Brain microvascular endothelial cell (primary cell): ENCODE data around the gene TMTC1.

ENCODE experiments used
- DNase-seq: peaks from one replicate; pipeline ENCODE4 v3.0.0-alpha.2; 2020
- H3K27ac ChIP-seq: fragments of 250-450 bp; sonication (Bioruptor Pico); 2 replicates; pipeline ENCODE4 v1.5.1; 2020; ENCODE audit warnings: mild to moderate bottlenecking, moderate library complexity
- H3K27me3 ChIP-seq: fragments of 250-450 bp; sonication (Bioruptor Pico); replicated peaks from 2 replicates; pipeline ENCODE4 v1.5.1; 2020; ENCODE audit warnings: mild to moderate bottlenecking
- H3K36me3 ChIP-seq: fragments of 250-450 bp; sonication (Bioruptor Pico); replicated peaks from 2 replicates; pipeline ENCODE4 v1.5.1; 2020; ENCODE audit warnings: mild to moderate bottlenecking
- H3K4me3 ChIP-seq: 2 replicates; pipeline ENCODE4 v1.5.1; 2011; ENCODE audit warnings: low read depth, mild to moderate bottlenecking, control low read depth, low read length, moderate library complexity
- in situ Hi-C: cut with HindIII; loops from 2 replicates; pipeline ENCODE4 v1.10.0; 2017; ENCODE audit warnings: low sequenced_read_pairs, low pct_ligation_motif_present
- TF ChIP-seq, protein P1 (sequence below): IDR thresholded peaks from 2 replicates; pipeline ENCODE4 v1.5.1; 2011; ENCODE audit warnings: low read depth, mild to moderate bottlenecking, moderate library complexity, low read length, control low read depth, inconsistent platforms; ENCODE audit errors: missing control alignments

Gene TMTC1

DNA sequence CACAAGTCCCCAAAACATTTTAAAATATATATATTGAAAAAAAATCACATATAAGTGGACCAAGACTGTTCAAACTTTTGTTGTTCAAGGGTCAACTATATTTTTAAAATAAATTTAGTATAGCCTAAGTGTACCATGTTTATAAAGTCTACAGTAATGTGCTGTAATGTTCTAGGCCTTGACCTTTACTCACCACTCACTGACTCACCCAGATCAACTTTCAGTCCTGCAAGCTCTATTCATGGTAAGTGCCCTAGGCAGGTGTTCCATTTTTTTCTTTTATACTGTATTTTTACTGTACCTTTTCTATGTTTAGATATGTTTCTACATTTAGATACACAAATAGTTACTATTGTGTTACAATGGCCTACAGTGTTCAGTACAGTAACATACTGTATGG is 23.4 kb upstream of the TMTC1 start:
- Histone ChIP-seq H3K27ac (no peak overlapping the region), H3K4me3 (no peak overlapping the region), H3K27me3 (no peaks in the 10 kb centered on the region), H3K36me3 (no peaks in the 10 kb centered on the region)
- TF ChIP-seq, protein P1, sequence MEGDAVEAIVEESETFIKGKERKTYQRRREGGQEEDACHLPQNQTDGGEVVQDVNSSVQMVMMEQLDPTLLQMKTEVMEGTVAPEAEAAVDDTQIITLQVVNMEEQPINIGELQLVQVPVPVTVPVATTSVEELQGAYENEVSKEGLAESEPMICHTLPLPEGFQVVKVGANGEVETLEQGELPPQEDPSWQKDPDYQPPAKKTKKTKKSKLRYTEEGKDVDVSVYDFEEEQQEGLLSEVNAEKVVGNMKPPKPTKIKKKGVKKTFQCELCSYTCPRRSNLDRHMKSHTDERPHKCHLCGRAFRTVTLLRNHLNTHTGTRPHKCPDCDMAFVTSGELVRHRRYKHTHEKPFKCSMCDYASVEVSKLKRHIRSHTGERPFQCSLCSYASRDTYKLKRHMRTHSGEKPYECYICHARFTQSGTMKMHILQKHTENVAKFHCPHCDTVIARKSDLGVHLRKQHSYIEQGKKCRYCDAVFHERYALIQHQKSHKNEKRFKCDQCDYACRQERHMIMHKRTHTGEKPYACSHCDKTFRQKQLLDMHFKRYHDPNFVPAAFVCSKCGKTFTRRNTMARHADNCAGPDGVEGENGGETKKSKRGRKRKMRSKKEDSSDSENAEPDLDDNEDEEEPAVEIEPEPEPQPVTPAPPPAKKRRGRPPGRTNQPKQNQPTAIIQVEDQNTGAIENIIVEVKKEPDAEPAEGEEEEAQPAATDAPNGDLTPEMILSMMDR: no peak
- peak; percentile 51 for DNase-seq
- in situ Hi-C loops: no loop called here

DNA sequence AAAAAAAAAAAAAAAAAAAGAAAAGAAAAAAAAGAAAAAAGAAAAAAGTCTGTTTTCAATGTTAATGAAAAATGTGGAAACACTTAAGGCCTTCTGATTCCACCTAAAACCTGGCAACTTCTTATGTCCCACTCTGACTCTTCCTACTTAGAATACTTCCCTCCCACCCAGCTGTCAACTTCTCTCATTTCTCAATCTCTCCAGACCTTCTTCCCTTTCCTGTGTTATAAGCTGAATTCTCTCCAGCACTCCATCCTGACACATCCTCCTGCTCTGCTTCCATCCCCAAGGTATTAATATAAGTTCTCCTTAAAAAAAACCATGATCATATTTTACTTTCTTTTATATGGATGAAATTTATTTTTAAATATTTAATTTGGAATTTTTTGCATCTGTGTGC is 20.3 kb upstream of the TMTC1 start:
- in situ Hi-C loops: no loop called here
- Histone ChIP-seq H3K27ac (no peak overlapping the region), H3K4me3 (no peak overlapping the region), H3K27me3 (no peaks in the 10 kb centered on the region), H3K36me3 (no peaks in the 10 kb centered on the region)
- TF ChIP-seq, protein P1: no peak
- no peak for DNase-seq

DNA sequence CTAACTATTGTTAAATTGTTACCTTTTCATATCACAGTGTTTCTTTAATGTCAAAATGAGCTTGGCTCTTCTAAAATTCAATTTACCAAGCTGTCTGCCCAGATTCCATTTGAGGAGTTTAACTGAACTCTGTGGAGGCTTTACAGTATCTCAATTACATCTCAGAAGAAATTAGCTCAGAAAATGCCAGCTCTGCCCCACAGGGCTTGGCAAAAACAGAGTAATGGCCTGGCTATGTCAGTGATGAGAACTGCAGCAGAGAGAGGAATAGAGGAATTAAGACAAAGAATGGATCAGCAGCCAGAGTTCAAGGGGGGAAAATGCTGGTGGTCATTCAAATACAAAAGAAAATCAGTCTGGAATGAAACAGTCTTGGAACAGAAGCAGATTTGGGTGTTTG is 15.8 kb upstream of the TMTC1 start:
- Histone ChIP-seq H3K36me3 (no peaks in the 10 kb centered on the region), H3K27ac (no peak overlapping the region), H3K27me3 (no peaks in the 10 kb centered on the region), H3K4me3 (no peak overlapping the region)
- DNase-seq: no peak
- in situ Hi-C loops: no loop called here
- TF ChIP-seq, protein P1: no peak

DNA sequence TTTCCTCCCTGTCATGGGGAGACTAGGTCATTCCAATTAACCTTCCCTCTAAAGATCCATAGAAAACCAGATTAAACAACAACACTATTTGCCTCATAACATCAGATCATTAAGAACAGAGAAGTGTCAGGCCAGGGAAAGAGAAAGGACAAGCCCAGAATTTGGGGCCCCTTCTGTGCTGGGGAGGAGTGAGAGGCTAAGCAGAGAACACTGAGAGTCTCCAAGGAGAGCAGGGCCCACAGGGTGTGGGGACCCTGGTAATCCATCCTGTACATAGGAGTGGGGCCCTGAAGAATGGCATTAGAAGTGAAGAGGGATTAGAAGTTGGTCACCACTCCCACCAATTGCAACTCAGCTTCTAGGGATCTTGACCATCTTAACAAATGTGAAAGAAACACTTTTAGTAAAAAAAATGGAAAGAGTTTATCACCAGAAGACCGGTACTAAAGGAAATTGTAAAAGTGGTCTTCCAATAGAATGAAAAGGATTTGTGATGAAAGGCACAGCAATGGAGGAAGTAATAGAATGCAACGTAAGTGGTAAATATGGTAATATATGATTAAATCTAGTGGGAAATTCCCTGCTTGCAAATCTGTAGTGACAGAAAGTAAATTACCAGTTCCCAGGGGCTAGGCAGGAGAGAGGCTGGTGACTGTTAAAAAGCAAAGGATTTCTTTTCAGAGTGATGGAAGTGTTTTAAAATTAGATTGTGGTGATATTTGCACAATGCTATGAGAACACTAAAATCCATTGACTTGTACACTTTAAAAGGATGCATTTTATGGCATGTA is 14.0 kb upstream of the TMTC1 start:
- H3K4me3 ChIP-seq: no peak overlapping the region
- no peak for DNase-seq
- TF ChIP-seq, protein P1: no peak
- H3K36me3 ChIP-seq: no peaks in the 10 kb centered on the region
- no peak overlapping the region for H3K27ac ChIP-seq
- H3K27me3 ChIP-seq: no peaks in the 10 kb centered on the region
- in situ Hi-C loops: no loop called here

DNA sequence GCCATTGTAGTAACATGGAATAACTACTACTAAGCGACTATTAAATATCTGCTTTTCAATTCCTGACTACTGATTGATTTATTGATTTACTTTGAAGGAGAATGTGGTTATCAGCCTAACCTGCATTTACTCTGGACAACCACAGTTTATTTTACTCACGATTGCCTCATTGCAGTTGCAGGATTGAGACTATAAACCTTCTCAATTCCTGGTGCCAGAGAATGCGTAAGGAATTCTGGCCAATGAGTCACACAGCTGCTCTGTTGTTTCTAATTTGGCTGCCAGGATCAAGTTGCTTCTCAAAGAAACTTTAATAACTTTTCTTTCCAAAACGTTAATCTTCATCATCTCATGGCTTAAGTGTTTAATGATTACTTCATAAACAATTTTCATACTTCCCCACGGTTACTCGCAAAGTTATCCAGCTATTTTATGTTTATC is 13.1 kb upstream of the TMTC1 start:
- no peaks in the 10 kb centered on the region for H3K36me3 ChIP-seq
- no peaks in the 10 kb centered on the region for H3K27me3 ChIP-seq
- in situ Hi-C loops: no loop called here
- TF ChIP-seq, protein P1: no peak
- H3K4me3 ChIP-seq: no peak overlapping the region
- H3K27ac ChIP-seq: no peak overlapping the region
- peak; percentile 82 for DNase-seq

DNA sequence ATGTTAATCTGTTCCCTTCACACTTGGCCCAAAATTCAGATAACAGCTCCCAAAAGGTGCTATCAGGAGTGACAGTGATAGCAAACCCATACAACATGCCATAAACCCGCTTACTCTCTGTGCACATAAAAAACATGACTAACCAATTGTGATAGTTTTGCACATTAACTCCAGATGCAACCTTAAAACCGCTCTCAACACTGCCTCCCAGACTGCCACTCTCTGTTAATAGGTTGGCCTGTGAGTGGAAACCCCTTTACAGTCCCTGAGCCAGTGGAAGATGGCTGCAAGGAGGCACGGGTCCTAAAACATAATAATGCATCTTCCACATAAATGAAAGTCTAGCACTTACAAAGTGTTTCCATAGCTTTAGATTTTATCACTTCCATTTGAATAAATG is 12.0 kb upstream of the TMTC1 start:
- no peak for DNase-seq
- TF ChIP-seq, protein P1: no peak
- H3K27me3 ChIP-seq: no peaks in the 10 kb centered on the region
- in situ Hi-C loops: no loop called here
- no peaks in the 10 kb centered on the region for H3K36me3 ChIP-seq
- H3K27ac ChIP-seq: no peak overlapping the region
- H3K4me3 ChIP-seq: no peak overlapping the region
